ENCODE results near the gene KSR1. TPM values are rescaled to one million over a fixed set of nuclear protein-coding genes. Genes with fewer than 3 reads are reported as not detected.

KSR1 gene
- total RNA-seq = 10 to 100 TPM; 47.5 to 54.6 TPM

GRCh38 chr17:27455914-27456680 lies at the start of gene KSR1:
Gene KSR1, plus strand, starts transcription at chr17:27456448. Its CDS starts 196 bp downstream, at chr17:27456644.

GRCh38 chr17:27630607-27631410 lies 174.6 kb downstream of the KSR1 start, which contains the start of gene LGALS9:
Gene LGALS9, plus strand, starts transcription at chr17:27631188. Its CDS starts 78 bp downstream, at chr17:27631266.

Other genes with a start within 250 kb of the KSR1 start
- gene WSB1, start 162.3 kb upstream of the KSR1 start, total RNA-seq = 100 to 1,000 TPM; 112 to 115 TPM
- 100 to 1,000 TPM; 139 to 140 TPM for gene LGALS9, start 174.7 kb downstream of the KSR1 start, total RNA-seq